Tibial nerve (tissue), 4 donors: Measurements from ENCODE around the gene C3orf18. TPM values are rescaled to one million over a fixed set of nuclear protein-coding genes. Genes with fewer than 3 reads are reported as not detected.

Source experiments
- DNase-seq, 2 donors: peaks; one replicate each; pipeline ENCODE4 v3.0.0-alpha.2; 2019; ENCODE audit warnings: low spot score in 2 of 2
- H3K27ac ChIP-seq, 4 donors: fragments of 200-600 bp; sonication (generic) in 3 of 4; one replicate each; pipeline ENCODE4 v1.5.1; 2017 to 2019; ENCODE audit warnings: mild to moderate bottlenecking in 1 of 4
- H3K27me3 ChIP-seq, 2 donors: fragments of 200-600 bp; sonication (generic) in 1 of 2; one replicate each; pipeline versions ENCODE4 v1.5.1 to v1.6.0; 2017 to 2019
- H3K36me3 ChIP-seq, 3 donors: fragments of 200-600 bp; sonication (generic); one replicate each; pipeline ENCODE4 v1.5.1; 2018 to 2019
- H3K4me1 ChIP-seq, 4 donors: fragments of 200-600 bp; sonication (generic) in 3 of 4; one replicate each; pipeline ENCODE4 v1.5.1; 2017 to 2019
- H3K4me3 ChIP-seq, 4 donors: fragments of 200-600 bp; sonication (generic) in 3 of 4; one replicate each; pipeline ENCODE4 v1.5.1; 2017 to 2019; ENCODE audit warnings: mild to moderate bottlenecking in 1 of 4, moderate library complexity in 1 of 4
- H3K9me3 ChIP-seq, 4 donors: fragments of 200-600 bp; sonication (generic) in 3 of 4; one replicate each; pipeline ENCODE4 v1.5.1; 2017 to 2019
- CTCF ChIP-seq, 5 experiments: fragments of 200-600 bp in 3 of 5; fragments of 450-650 bp in 2 of 5; sonication (generic) in 3 of 5; IDR thresholded peaks; one replicate each; pipeline ENCODE4 v1.5.1; 2016 to 2019; ENCODE audit warnings: antibody characterized with exemption in 5 of 5, mild to moderate bottlenecking in 3 of 5, moderate library complexity in 2 of 5
- EP300 ChIP-seq, 2 donors: sonication (generic); formaldehyde crosslinking; IDR thresholded peaks; one replicate each; pipeline ENCODE4 v1.6.1; 2017; ENCODE audit warnings: antibody characterized with exemption in 2 of 2, mild to moderate bottlenecking in 1 of 2
- POLR2A ChIP-seq, 2 donors: fragments of 450-650 bp; IDR thresholded peaks; one replicate each; pipeline ENCODE4 v1.6.1; 2017; ENCODE audit warnings: antibody characterized with exemption in 2 of 2, mild to moderate bottlenecking in 2 of 2, moderate library complexity in 2 of 2
- WGBS, 2 donors: methylation state at CpG; one replicate each; pipeline ENCODE4 v1.1.5; 2018; 5-methylcytosine and 5-hydroxymethylcytosine counted together
- total RNA-seq, 4 donors: library from RNA; depleted of rRNA; stranded (reverse); fragments of >200 nt; gene quantifications; one replicate each; pipeline ENCODE4 v1.1.0, GENCODE V29; 2016

Gene C3orf18
- total RNA-seq, 4 donors from 2014 or later = 12.2 to 21.1 (median 19.1) TPM

DNA sequence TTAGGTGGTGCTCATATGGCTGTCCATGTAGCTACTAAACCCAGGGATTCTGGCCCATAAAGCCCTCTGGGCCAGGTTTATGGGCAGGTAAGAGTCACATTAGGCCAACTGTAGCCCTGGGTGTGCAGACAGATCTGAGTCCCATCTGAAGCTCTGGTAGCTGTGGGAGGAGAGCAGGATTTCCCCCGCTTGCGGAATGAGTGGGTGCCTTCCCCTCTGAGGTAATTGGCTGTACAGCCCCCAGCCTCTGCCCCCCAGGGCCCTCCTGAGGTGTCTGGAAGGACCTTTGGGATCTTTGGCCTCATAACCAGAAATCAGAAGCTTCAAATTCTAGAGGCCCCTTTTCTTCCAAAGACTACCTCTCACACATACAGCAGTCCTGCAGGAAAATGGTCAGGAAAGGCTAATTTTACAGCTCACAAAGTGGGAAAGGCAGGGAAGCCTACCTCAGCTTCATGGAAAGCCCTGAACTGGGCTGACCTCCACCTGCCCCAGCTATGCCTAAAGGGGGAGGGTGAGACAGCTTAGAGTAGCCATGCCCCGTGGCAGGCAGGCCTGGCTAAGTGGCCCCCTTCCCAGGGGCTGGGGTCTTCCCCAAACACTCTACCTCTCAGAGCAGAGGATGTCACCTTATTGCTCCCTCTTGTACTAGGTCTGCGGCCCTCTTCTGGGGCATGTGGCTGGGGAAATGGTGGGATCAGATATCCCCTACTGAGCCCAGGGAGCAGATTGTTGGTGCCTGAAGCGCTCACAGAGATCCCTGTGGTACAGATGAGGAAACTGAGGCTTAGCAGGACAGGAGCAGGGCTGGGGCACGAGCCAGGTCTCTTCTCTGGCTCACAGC lies 18.6 kb upstream of the C3orf18 start:
- no peak overlapping the region for H3K4me3 ChIP-seq
- no peaks in the 10 kb centered on the region for H3K9me3 ChIP-seq
- TF ChIP-seq CTCF (IDR thresholded peaks at IDR 0.05) (no peak), POLR2A (IDR thresholded peaks at IDR 0.05) (no peak)
- H3K27me3 ChIP-seq = no peaks in the 10 kb centered on the region
- H3K4me1 ChIP-seq = peaks cover 0 to 11% (median 6%) of the 10 kb centered on the region in 4 donors
- H3K27ac ChIP-seq = no peak overlapping the region
- H3K36me3 ChIP-seq = peaks cover 0 to 40% (median 0%) of the 10 kb centered on the region in 3 donors
- DNase-seq = no peak
- WGBS, 2 donors = 86 to 91% methylated on average over 5 to 6 of the region's 6 CpGs

- Histone ChIP-seq H3K4me3 (no peak overlapping the region), H3K27me3 (no peaks in the 10 kb centered on the region), H3K9me3 (no peaks in the 10 kb centered on the region), H3K27ac (peak overlapping the region in 1 of 4 donors; percentile 61), H3K36me3 (peaks cover 0 to 58% (median 0%) of the 10 kb centered on the region in 3 donors), H3K4me1 (peaks cover 0 to 5% (median 0%) of the 10 kb centered on the region in 4 donors)
- TF ChIP-seq EP300 (IDR thresholded peaks at IDR 0.05) (no peak), CTCF (IDR thresholded peaks at IDR 0.05) (no peak)
- 43 to 53% methylated on average over 2 of the region's 2 CpGs for WGBS, 2 donors
- DNase-seq = no peak
Observed at GRCh38 chr3:50584391-50584790, 16.8 kb upstream of the C3orf18 start.

DNA sequence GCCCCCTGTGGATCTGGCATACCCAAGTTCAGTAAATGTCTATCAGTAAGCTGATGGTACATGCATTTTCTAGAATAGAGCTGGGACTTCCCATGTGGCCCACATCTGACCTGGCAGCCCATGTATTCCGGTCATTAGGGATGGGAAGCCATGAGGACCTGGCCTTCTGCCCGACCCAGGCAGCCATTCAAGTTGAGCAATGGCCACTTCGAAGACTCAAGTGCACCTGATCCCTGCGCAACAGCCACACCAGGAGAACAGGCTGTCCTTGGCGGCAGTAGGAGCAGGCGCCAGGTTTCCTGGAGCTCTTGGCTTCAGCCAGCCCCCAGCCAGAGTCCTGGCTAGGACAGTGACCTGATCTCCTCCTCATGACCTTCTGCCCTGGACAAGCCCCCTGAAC lies 16.4 kb upstream of the C3orf18 start:
- peak; percentile 63 to 78 for DNase-seq
- no peak overlapping the region for H3K4me3 ChIP-seq
- H3K9me3 ChIP-seq = no peaks in the 10 kb centered on the region
- WGBS, 2 donors = 90 to 95% methylated on average over 4 to 6 of the region's 6 CpGs
- TF ChIP-seq POLR2A (IDR thresholded peaks at IDR 0.05) (no peak), CTCF (IDR thresholded peaks at IDR 0.05) (no peak), EP300 (IDR thresholded peaks at IDR 0.05) (peak; percentile 64 to 87)
- H3K4me1 ChIP-seq = peaks cover 0 to 5% (median 0%) of the 10 kb centered on the region in 4 donors
- peak overlapping the region in 1 of 4 donors; percentile 61 for H3K27ac ChIP-seq
- peaks cover 0 to 63% (median 0%) of the 10 kb centered on the region in 3 donors for H3K36me3 ChIP-seq
- H3K27me3 ChIP-seq = no peaks in the 10 kb centered on the region

DNA sequence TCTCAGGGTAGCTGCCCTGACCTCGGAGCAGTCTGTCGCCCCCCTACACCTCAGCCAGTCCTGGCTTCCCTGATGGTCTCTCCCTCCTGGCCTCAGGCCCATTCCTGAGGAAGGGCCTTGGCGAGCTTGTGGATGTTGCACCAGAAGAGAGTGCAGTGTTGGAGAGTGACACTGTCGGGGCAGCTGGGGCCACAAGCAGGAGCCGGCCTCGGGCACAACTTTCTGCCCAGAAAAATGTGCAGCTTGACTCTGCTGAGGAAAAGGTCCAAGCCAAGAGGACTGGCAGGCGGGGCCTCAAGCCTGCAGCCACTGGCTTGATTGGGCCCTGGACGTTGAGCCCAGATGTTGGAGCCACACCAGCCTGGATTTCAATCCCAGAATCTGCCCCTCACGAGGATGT lies 14.5 kb upstream of the C3orf18 start:
- Histone ChIP-seq H3K9me3 (no peaks in the 10 kb centered on the region), H3K4me1 (peaks cover 0 to 5% (median 0%) of the 10 kb centered on the region in 4 donors), H3K27ac (peak overlapping the region in 1 of 4 donors; percentile 26), H3K27me3 (no peaks in the 10 kb centered on the region), H3K36me3 (peaks cover 0 to 81% (median 0%) of the 10 kb centered on the region in 3 donors), H3K4me3 (no peak overlapping the region)
- 68 to 73% methylated on average over 3 to 9 of the region's 9 CpGs for WGBS, 2 donors
- no peak for TF ChIP-seq POLR2A (IDR thresholded peaks at IDR 0.05)
- no peak for TF ChIP-seq CTCF (IDR thresholded peaks at IDR 0.05)
- TF ChIP-seq EP300 (IDR thresholded peaks at IDR 0.05) = no peak
- DNase-seq = no peak

GRCh38 chr3:50581459-50581842 lies 13.9 kb upstream of the C3orf18 start:
- H3K4me3 ChIP-seq = no peak overlapping the region
- H3K4me1 ChIP-seq = peaks cover 0 to 5% (median 0%) of the 10 kb centered on the region in 4 donors
- DNase-seq = no peak
- H3K27ac ChIP-seq = no peak overlapping the region
- no peaks in the 10 kb centered on the region for H3K9me3 ChIP-seq
- TF ChIP-seq POLR2A (IDR thresholded peaks at IDR 0.05) = no peak
- no peak for TF ChIP-seq EP300 (IDR thresholded peaks at IDR 0.05)
- TF ChIP-seq CTCF (IDR thresholded peaks at IDR 0.05) = no peak
- H3K27me3 ChIP-seq = no peaks in the 10 kb centered on the region
- H3K36me3 ChIP-seq = peaks cover 0 to 87% (median 0%) of the 10 kb centered on the region in 3 donors
- WGBS, 2 donors = 86 to 92% methylated on average over 2 of the region's 2 CpGs
